Measurements from ENCODE around the gene HECA. TPM values are rescaled to one million over a fixed set of nuclear protein-coding genes. Genes with fewer than 3 reads are reported as not detected.

Gene HECA
- total and polyA plus RNA-seq, 2 experiments from 2014 or later = 2.4 to 8.1 TPM

GRCh38 chr6:139172151-139172550 lies 37.3 kb downstream of the HECA start (continued):
- no peak for TF ChIP-seq ZNF462 (CRISPR knock-in tag; IDR thresholded peaks at IDR 0.05)

- TF ChIP-seq POLR2AphosphoS5 (IDR thresholded peaks at IDR 0.05; ENCODE audit: low read depth) (no peak), REST (IDR thresholded peaks at IDR 0.05; ENCODE audit: unreplicated experiment) (no peak), EZH2phosphoT487 (IDR thresholded peaks at IDR 0.05; ENCODE audit: unreplicated experiment) (no peak), CREB1 (CRISPR knock-in tag; IDR thresholded peaks at IDR 0.05; ENCODE audit: low read depth) (no peak), ETS1 (IDR thresholded peaks at IDR 0.05) (no peak), ZNF114 (CRISPR knock-in tag; IDR thresholded peaks at IDR 0.05) (no peak), CTCF (conservative IDR thresholded peaks at IDR 0.05; ENCODE audit: low read depth in 2 of 2) (no peak), STAT1 (IDR thresholded peaks at IDR 0.05; ENCODE audit: unreplicated experiment) (no peak), EZH2 (IDR thresholded peaks at IDR 0.05; ENCODE audit: low read depth, unreplicated experiment) (no peak)
- Mint-ChIP-seq H3K36me3 (ENCODE audit: low read depth) (no peaks in the 10 kb centered on the region), H3K27ac (no peak overlapping the region), H3K4me1 (peaks cover 7% of the 10 kb centered on the region), H3K4me3 (no peak overlapping the region), H3K9me3 (no peaks in the 10 kb centered on the region), H3K27me3 (ENCODE audit: insufficient read depth, low read depth, poor library complexity) (peaks cover 2% of the 10 kb centered on the region)
- Histone ChIP-seq H3K4me2 (no peak overlapping the region), H3K27me3 (ENCODE audit: insufficient read depth) (no peaks in the 10 kb centered on the region), H3K9me2 (ENCODE audit: insufficient read depth) (no peaks in the 10 kb centered on the region), H3K4me3 (no peak overlapping the region), H4K20me1 (replicated peaks; ENCODE audit: insufficient read depth) (no peaks in the 10 kb centered on the region), H3K36me3 (ENCODE audit: insufficient read depth) (no peaks in the 10 kb centered on the region), H3K4me1 (ENCODE audit: insufficient read depth) (peaks cover 5% of the 10 kb centered on the region), H3K79me2 (replicated peaks; ENCODE audit: insufficient read depth) (no peaks in the 10 kb centered on the region; the same call in 1 of the 2 replicates), H3F3A (replicated peaks; ENCODE audit: low read depth) (no peaks in the 10 kb centered on the region), H2AFZ (no peak overlapping the region), H3K27ac (ENCODE audit: low read depth) (no peak overlapping the region)
- DNase-seq (ENCODE audit: low spot score) = no peak
- no peak for ATAC-seq
Observed at GRCh38 chr6:139172567-139172966, 37.7 kb downstream of the HECA start.

Data from GM23338 (cell line).